ENCODE data around the gene PROS1.
A peak's percentile ranks its signal among the peaks of the same experiment; 100 is the strongest.

Gene PROS1

DNA sequence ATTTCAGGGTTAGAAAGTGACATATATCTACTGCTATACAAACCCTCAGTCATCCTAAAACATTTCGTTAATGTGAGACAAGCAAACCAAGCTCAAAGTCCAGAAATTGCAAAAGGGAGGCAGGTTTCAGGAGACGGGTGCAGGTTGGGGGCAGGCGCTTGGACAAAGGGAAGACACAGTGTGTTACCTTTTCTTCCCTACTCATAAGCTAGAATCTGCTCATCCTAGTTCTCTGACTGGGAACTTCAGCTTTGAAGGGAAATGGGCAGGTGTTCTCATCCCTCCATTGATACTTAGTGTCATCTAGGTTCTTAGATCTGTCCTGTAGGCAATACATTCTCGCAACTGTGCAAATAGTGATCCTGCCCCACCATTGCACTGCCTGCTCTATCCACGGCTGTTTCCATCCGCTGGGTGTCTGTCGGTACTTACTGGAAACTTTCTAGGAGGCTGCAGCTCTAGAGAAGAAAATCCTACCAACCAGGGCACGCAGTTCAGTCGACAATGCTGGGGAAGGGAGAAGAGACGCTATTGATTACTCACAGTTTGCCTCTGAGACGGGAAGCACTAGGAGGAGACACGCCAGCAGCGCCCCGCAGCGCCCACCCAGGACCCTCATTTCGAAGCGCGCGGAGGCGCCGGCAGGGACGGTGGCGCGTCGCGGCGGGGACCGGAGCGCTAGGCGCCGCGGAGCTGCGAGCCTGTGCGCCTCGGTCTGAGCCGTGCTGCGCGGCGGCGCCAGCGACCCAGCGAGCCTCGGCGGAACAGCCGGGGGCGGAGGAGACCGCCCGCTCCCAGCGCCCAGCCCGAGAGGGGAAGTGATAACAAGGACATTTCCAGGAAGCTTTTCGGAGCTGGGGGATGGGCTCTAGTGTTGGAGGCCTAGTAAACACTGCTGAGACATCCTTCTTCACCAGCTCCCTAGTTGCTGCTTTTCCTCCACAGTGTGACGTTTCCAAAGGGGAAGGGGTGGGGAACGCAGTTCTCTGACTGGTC, at the start of gene PROS1:
TSS of gene PROS1 (minus strand) at position 766 of the 996 bp plus-strand sequence. CDS start at position 619, 147 bp downstream.
- H3K4me3 ChIP-seq = peak within 1 kb of the TSS; percentile 77
- H3K27ac ChIP-seq = peak within 1 kb of the TSS; percentile 94
- peak; percentile 70 for DNase-seq (ENCODE audit: low read depth, low spot score)
- H3K9me3 ChIP-seq (ENCODE audit: low read depth, low read length) = no peaks in the 10 kb centered on the region
- no peaks in the 10 kb centered on the region for H3K36me3 ChIP-seq (ENCODE audit: insufficient read depth, low read length)
- peak within 1 kb of the TSS; percentile 85 for H3K9ac ChIP-seq (ENCODE audit: insufficient read length)
- TF ChIP-seq FOXP2 (optimal IDR thresholded peaks at IDR 0.05; ENCODE audit: control extremely low read depth, extremely low read length, insufficient read depth) (peak; percentile 82), POLR2AphosphoS5 (IDR thresholded peaks at IDR 0.05; ENCODE audit: borderline replicate concordance, low read depth, low read length) (no peak; the same call in 1 of the 2 replicates), EZH2 (IDR thresholded peaks at IDR 0.05) (no peak)

DNA sequence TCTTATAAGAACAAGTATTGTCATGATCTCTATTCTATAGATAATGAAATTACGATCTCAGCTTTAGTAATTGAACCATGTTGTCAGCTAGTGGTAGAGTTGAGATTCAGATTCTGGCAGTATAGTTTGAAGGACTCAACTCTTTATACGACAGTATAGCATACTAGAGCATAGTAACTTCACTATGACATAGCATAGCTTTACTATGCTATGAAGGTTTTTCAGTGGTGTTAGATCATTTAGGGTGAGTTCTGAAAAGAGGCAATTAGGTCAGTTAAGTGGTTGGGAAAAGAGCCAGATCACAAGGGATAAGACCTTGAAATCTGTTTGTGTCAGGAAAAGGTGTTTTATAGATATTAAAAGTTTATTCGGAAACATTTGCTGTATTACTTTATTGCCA, 46.6 kb upstream of the PROS1 start:
- H3K36me3 ChIP-seq (ENCODE audit: insufficient read depth, low read length) = no peaks in the 10 kb centered on the region
- no peak overlapping the region for H3K4me3 ChIP-seq
- no peak overlapping the region for H3K9ac ChIP-seq (ENCODE audit: insufficient read length)
- no peaks in the 10 kb centered on the region for H3K9me3 ChIP-seq (ENCODE audit: low read depth, low read length)
- no peak for TF ChIP-seq FOXP2 (optimal IDR thresholded peaks at IDR 0.05; ENCODE audit: control extremely low read depth, extremely low read length, insufficient read depth)
- TF ChIP-seq POLR2AphosphoS5 (IDR thresholded peaks at IDR 0.05; ENCODE audit: borderline replicate concordance, low read depth, low read length) = no peak
- TF ChIP-seq EZH2 (IDR thresholded peaks at IDR 0.05) = no peak
- no peak overlapping the region for H3K27ac ChIP-seq
- DNase-seq (ENCODE audit: low read depth, low spot score) = no peak

DNA sequence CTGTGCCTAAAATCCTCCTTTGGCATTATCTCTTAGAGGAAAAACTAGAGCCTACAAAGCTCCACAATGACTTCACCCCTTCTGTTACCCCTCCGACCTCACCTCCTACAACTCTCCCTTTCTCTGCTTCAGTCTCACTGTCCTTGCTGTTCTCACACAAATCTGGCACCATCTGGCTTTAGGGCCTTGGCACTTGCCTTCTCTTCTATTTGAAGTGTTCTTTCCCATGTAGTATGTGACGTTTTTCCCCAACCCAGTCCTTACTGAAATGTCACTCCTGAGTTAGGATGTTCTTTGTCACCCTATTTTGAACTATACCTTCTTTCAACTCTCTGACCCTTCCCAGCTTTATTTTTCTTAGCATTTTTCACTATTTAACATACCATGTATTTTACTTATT, 46.0 kb upstream of the PROS1 start:
- Histone ChIP-seq H3K4me3 (no peak overlapping the region), H3K9me3 (ENCODE audit: low read depth, low read length) (no peaks in the 10 kb centered on the region), H3K36me3 (ENCODE audit: insufficient read depth, low read length) (no peaks in the 10 kb centered on the region), H3K27ac (no peak overlapping the region), H3K9ac (ENCODE audit: insufficient read length) (no peak overlapping the region)
- TF ChIP-seq FOXP2 (optimal IDR thresholded peaks at IDR 0.05; ENCODE audit: control extremely low read depth, extremely low read length, insufficient read depth) (no peak), EZH2 (IDR thresholded peaks at IDR 0.05) (no peak), POLR2AphosphoS5 (IDR thresholded peaks at IDR 0.05; ENCODE audit: borderline replicate concordance, low read depth, low read length) (no peak)
- no peak for DNase-seq (ENCODE audit: low read depth, low spot score)

DNA sequence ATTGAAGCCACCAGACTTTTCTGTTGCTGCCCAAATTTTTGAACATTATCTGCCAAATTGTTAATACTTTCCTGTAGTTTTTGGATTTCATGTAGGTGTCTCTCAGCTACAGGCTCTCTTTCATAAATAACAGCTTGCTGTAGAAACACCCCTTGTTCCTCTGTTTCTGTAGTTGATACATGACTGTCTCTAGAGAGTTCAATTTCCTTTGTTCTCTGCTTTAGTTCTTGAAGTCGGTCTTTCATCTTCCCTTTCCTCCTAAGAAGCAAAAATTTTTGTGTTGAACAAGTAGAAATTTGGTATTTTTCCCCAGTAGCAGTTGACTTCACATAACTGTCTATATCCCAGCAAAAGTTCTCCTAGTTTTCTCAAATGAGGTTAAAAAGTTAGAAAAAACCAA, 41.3 kb upstream of the PROS1 start:
- TF ChIP-seq FOXP2 (optimal IDR thresholded peaks at IDR 0.05; ENCODE audit: control extremely low read depth, extremely low read length, insufficient read depth) (no peak), EZH2 (IDR thresholded peaks at IDR 0.05) (no peak), POLR2AphosphoS5 (IDR thresholded peaks at IDR 0.05; ENCODE audit: borderline replicate concordance, low read depth, low read length) (no peak)
- Histone ChIP-seq H3K9ac (ENCODE audit: insufficient read length) (no peak overlapping the region), H3K36me3 (ENCODE audit: insufficient read depth, low read length) (no peaks in the 10 kb centered on the region), H3K9me3 (ENCODE audit: low read depth, low read length) (no peaks in the 10 kb centered on the region), H3K4me3 (no peak overlapping the region), H3K27ac (no peak overlapping the region)
- DNase-seq (ENCODE audit: low read depth, low spot score) = no peak

DNA sequence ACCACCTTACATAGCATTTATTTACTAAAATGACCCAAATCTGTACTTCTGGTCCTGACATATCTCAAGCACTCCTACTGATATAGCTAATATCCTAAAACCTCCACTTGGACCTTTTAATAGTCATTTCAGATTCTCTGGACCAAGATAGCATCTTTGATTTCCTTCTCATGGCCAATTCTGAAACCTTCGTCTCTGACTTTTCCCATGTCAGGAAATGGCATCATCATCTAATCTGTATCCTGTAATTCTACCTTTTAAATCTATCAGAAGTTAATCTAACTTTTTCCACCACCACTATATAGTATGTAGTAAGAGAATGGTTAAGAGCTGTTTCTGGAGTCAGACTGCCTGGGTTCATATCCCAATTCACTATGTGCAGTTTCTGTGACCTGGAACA, 38.5 kb upstream of the PROS1 start:
- no peak for DNase-seq (ENCODE audit: low read depth, low spot score)
- H3K27ac ChIP-seq = no peak overlapping the region
- TF ChIP-seq EZH2 (IDR thresholded peaks at IDR 0.05) = no peak
- TF ChIP-seq POLR2AphosphoS5 (IDR thresholded peaks at IDR 0.05; ENCODE audit: borderline replicate concordance, low read depth, low read length) = no peak
- TF ChIP-seq FOXP2 (optimal IDR thresholded peaks at IDR 0.05; ENCODE audit: control extremely low read depth, extremely low read length, insufficient read depth) = no peak
- no peaks in the 10 kb centered on the region for H3K9me3 ChIP-seq (ENCODE audit: low read depth, low read length)
- no peak overlapping the region for H3K4me3 ChIP-seq
- no peak overlapping the region for H3K9ac ChIP-seq (ENCODE audit: insufficient read length)
- no peaks in the 10 kb centered on the region for H3K36me3 ChIP-seq (ENCODE audit: insufficient read depth, low read length)

DNA sequence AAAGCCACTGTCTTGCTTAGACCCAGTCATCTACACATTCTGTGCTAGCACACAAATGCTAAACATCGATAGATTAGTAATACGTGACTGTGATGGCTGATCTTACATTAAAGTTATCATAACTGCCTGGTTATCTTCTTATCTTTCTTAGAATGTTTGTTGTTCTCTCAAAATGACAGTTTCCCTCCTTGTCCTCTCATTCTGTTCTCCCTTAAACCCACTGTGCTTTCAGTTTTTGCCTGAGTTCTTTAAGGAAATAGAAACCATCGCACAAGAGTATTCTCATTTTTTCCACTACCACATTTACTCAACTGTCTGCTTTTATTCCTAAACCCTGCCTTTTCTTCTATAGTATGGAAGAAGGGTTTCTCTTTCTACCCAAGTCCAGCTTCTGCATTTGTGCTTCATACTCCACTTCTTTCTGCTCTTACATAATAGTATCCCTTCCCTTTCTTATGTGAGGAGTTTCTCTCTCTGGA, 37.6 kb upstream of the PROS1 start:
- Histone ChIP-seq H3K27ac (no peak overlapping the region), H3K36me3 (ENCODE audit: insufficient read depth, low read length) (no peaks in the 10 kb centered on the region), H3K4me3 (no peak overlapping the region), H3K9me3 (ENCODE audit: low read depth, low read length) (no peaks in the 10 kb centered on the region), H3K9ac (ENCODE audit: insufficient read length) (no peak overlapping the region)
- TF ChIP-seq FOXP2 (optimal IDR thresholded peaks at IDR 0.05; ENCODE audit: control extremely low read depth, extremely low read length, insufficient read depth) = no peak
- TF ChIP-seq POLR2AphosphoS5 (IDR thresholded peaks at IDR 0.05; ENCODE audit: borderline replicate concordance, low read depth, low read length) = no peak
- TF ChIP-seq EZH2 (IDR thresholded peaks at IDR 0.05) = no peak
- DNase-seq (ENCODE audit: low read depth, low spot score) = no peak

DNA sequence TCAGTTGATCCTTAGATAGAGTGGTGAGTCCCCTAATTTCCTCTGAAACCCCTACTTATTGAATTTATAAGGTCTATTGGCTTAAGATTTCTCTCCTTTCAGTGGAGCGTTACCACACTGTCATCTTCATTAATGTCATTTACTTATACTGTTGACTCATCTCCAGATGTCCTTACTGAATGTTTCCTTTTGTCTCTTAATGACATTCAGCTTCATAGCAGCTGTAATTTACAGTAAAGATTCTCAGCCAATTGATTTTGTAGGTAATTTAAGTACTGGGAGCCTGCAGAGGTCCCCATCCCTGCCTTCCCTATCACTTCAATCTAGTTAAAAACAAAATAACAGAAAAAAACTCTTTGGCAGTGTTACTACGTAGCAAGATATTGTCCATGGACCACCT, 35.9 kb upstream of the PROS1 start:
- no peaks in the 10 kb centered on the region for H3K36me3 ChIP-seq (ENCODE audit: insufficient read depth, low read length)
- H3K4me3 ChIP-seq = no peak overlapping the region
- TF ChIP-seq POLR2AphosphoS5 (IDR thresholded peaks at IDR 0.05; ENCODE audit: borderline replicate concordance, low read depth, low read length) (no peak), FOXP2 (optimal IDR thresholded peaks at IDR 0.05; ENCODE audit: control extremely low read depth, extremely low read length, insufficient read depth) (no peak), EZH2 (IDR thresholded peaks at IDR 0.05) (no peak)
- no peak for DNase-seq (ENCODE audit: low read depth, low spot score)
- no peaks in the 10 kb centered on the region for H3K9me3 ChIP-seq (ENCODE audit: low read depth, low read length)
- no peak overlapping the region for H3K9ac ChIP-seq (ENCODE audit: insufficient read length)
- H3K27ac ChIP-seq = no peak overlapping the region

DNA sequence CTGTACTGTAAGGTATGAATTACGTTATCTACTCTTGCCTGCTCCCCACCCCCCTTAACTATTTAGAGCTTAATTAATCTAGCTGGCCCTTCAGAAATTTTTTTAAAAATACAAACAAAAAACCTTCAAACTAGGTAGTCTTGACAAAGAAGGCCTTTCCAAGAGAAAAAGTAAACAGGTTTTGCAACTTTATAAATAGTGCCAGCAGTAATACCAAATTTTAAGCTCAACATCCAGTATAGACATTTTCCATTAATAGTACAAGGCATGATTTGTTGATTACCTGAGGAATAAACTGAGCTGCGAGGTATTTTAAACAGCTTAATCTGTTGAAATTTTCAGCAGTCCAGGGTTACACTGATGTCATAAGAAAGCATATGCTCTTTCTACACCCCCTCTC, 34.6 kb upstream of the PROS1 start:
- TF ChIP-seq POLR2AphosphoS5 (IDR thresholded peaks at IDR 0.05; ENCODE audit: borderline replicate concordance, low read depth, low read length) = no peak
- TF ChIP-seq FOXP2 (optimal IDR thresholded peaks at IDR 0.05; ENCODE audit: control extremely low read depth, extremely low read length, insufficient read depth) = no peak
- TF ChIP-seq EZH2 (IDR thresholded peaks at IDR 0.05) = no peak
- no peak for DNase-seq (ENCODE audit: low read depth, low spot score)
- H3K27ac ChIP-seq = no peak overlapping the region
- no peaks in the 10 kb centered on the region for H3K9me3 ChIP-seq (ENCODE audit: low read depth, low read length)
- H3K9ac ChIP-seq (ENCODE audit: insufficient read length) = no peak overlapping the region
- no peaks in the 10 kb centered on the region for H3K36me3 ChIP-seq (ENCODE audit: insufficient read depth, low read length)
- H3K4me3 ChIP-seq = no peak overlapping the region
